ENCODE measurements around the gene HOXA9. TPM values are rescaled to one million over a fixed set of nuclear protein-coding genes. Genes with fewer than 3 reads are reported as not detected.
A peak's percentile ranks its signal among the peaks of the same experiment; 100 is the strongest.

Gene HOXA9
- total RNA-seq, 1 experiment from 2014 or later = 16.7 TPM

DNA sequence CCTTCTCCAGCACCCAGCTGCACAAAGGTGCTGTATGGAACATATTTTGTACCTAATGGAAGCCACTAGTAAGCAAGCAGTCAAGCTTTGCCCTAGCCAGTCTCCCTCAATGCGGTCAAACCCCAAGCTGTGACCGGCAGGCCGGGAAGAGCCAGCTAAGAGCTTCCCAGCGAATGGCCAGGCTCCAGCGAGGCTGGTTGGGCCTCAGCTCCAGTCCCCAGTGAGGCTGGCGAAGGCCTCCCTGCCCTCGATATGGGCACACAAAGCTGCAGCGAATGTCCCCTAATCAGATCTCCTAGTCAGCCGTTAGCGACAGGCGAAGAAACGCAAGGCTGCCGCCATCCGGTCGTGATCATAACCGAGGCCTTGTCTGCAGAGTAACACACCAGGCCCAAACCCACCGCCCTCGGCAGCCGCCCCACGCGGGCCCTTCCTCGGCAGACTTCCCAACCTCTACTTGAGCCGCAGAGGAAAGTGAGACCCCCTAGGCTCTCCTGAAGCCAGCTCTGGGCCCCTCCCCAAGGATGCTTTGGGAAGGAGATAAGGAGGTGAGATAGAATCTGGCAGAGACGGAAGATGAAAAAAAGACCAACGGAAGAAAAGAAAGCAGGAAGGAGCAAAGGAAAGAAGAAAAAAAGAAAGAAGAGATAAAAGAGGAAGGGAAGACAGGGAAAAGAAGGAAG, 3.1 kb upstream of the HOXA9 start:
- Histone ChIP-seq H3K4me3 (ENCODE audit: low read depth, low read length) (no peak overlapping the region), H3K27me3 (replicated peaks; ENCODE audit: control insufficient read depth, insufficient read depth, low read length) (no peaks in the 10 kb centered on the region)

GRCh38 chr7:27167916-27168264, 2.6 kb upstream of the HOXA9 start:
- H3K27me3 ChIP-seq (replicated peaks; ENCODE audit: control insufficient read depth, insufficient read depth, low read length) = no peaks in the 10 kb centered on the region
- Mint-ChIP-seq H3K36me3 (ENCODE audit: insufficient read depth, unreplicated experiment) (peaks cover 21% of the 10 kb centered on the region), H3K27me3 (ENCODE audit: insufficient read depth, unreplicated experiment) (no peaks in the 10 kb centered on the region), H3K9me3 (ENCODE audit: unreplicated experiment) (no peaks in the 10 kb centered on the region), H3K4me3 (ENCODE audit: unreplicated experiment) (no peak overlapping the region), H3K4me1 (ENCODE audit: low read depth, unreplicated experiment) (peaks cover 17% of the 10 kb centered on the region), H3K27ac (ENCODE audit: unreplicated experiment) (no peak overlapping the region)
- H3K4me1 ChIP-seq = peaks cover 9% of the 10 kb centered on the region; the same call in 1 of the 2 replicates
- no peaks in the 10 kb centered on the region for H3K9me3 ChIP-seq
- no peak for DNase-seq
- BruUV-seq (replicated peaks) = no TSS peak
- POLR2A ChIA-PET = no interaction called here
- CTCF ChIA-PET = no interaction called here
- TF ChIP-seq, protein P1, sequence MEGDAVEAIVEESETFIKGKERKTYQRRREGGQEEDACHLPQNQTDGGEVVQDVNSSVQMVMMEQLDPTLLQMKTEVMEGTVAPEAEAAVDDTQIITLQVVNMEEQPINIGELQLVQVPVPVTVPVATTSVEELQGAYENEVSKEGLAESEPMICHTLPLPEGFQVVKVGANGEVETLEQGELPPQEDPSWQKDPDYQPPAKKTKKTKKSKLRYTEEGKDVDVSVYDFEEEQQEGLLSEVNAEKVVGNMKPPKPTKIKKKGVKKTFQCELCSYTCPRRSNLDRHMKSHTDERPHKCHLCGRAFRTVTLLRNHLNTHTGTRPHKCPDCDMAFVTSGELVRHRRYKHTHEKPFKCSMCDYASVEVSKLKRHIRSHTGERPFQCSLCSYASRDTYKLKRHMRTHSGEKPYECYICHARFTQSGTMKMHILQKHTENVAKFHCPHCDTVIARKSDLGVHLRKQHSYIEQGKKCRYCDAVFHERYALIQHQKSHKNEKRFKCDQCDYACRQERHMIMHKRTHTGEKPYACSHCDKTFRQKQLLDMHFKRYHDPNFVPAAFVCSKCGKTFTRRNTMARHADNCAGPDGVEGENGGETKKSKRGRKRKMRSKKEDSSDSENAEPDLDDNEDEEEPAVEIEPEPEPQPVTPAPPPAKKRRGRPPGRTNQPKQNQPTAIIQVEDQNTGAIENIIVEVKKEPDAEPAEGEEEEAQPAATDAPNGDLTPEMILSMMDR (IDR thresholded peaks at IDR 0.05; ENCODE audit: insufficient read depth in 1 of 2, low read depth in 1 of 2, low read length in 1 of 2, severe bottlenecking in 1 of 2, unreplicated experiment in 1 of 2) = no peak
- intact Hi-C loops (cut with micrococcal nuclease; ENCODE audit: unreplicated experiment) = loop anchor here (10.0 kb wide), 1 partner anchor 963 kb away; the partner anchor contains the start of genes CBX3 and HNRNPA2B1
- H3K4me3 ChIP-seq (ENCODE audit: low read depth, low read length) = no peak overlapping the region
- H3K36me3 ChIP-seq (ENCODE audit: control insufficient read depth, insufficient read depth, low read length) = no peaks in the 10 kb centered on the region

More for the DNA sequence above, 3.1 kb upstream of the HOXA9 start:
- TF ChIP-seq, protein P1 (IDR thresholded peaks at IDR 0.05; ENCODE audit: insufficient read depth in 1 of 2, low read depth in 1 of 2, low read length in 1 of 2, severe bottlenecking in 1 of 2, unreplicated experiment in 1 of 2) = no peak
- ChIA-PET CTCF (interaction anchor here (2.8 kb wide), 1 partner anchor 11 kb away, joined by 12 read pairs; no protein-coding TSS in a partner anchor), POLR2A (no interaction called here)
- Mint-ChIP-seq H3K36me3 (ENCODE audit: insufficient read depth, unreplicated experiment) (peaks cover 21% of the 10 kb centered on the region), H3K4me3 (ENCODE audit: unreplicated experiment) (peak overlapping the region; percentile 90), H3K9me3 (ENCODE audit: unreplicated experiment) (no peaks in the 10 kb centered on the region), H3K27me3 (ENCODE audit: insufficient read depth, unreplicated experiment) (no peaks in the 10 kb centered on the region), H3K27ac (ENCODE audit: unreplicated experiment) (no peak overlapping the region), H3K4me1 (ENCODE audit: low read depth, unreplicated experiment) (peaks cover 17% of the 10 kb centered on the region)
- Histone ChIP-seq H3K4me1 (peaks cover 9% of the 10 kb centered on the region; the same call in 1 of the 2 replicates), H3K9me3 (no peaks in the 10 kb centered on the region), H3K36me3 (ENCODE audit: control insufficient read depth, insufficient read depth, low read length) (no peaks in the 10 kb centered on the region)
- intact Hi-C loops (cut with micrococcal nuclease; ENCODE audit: unreplicated experiment) = loop anchor here (10.0 kb wide), 1 partner anchor 964 kb away; the partner anchor contains the start of genes CBX3 and HNRNPA2B1
- no TSS peak for BruUV-seq (replicated peaks)
- DNase-seq = no peak

- Mint-ChIP-seq H3K27me3 (ENCODE audit: insufficient read depth, unreplicated experiment) (no peaks in the 10 kb centered on the region), H3K4me1 (ENCODE audit: low read depth, unreplicated experiment) (peaks cover 12% of the 10 kb centered on the region), H3K36me3 (ENCODE audit: insufficient read depth, unreplicated experiment) (peaks cover 16% of the 10 kb centered on the region), H3K9me3 (ENCODE audit: unreplicated experiment) (no peaks in the 10 kb centered on the region), H3K4me3 (ENCODE audit: unreplicated experiment) (peak overlapping the region; percentile 78), H3K27ac (ENCODE audit: unreplicated experiment) (no peak overlapping the region)
- ChIA-PET CTCF (no interaction called here), POLR2A (no interaction called here)
- no peak for DNase-seq
- Histone ChIP-seq H3K9me3 (no peaks in the 10 kb centered on the region), H3K36me3 (ENCODE audit: control insufficient read depth, insufficient read depth, low read length) (no peaks in the 10 kb centered on the region), H3K27me3 (replicated peaks; ENCODE audit: control insufficient read depth, insufficient read depth, low read length) (no peaks in the 10 kb centered on the region), H3K4me1 (peaks cover 5% of the 10 kb centered on the region; the same call in 1 of the 2 replicates), H3K4me3 (ENCODE audit: low read depth, low read length) (peak overlapping the region; percentile 66)
- intact Hi-C loops (cut with micrococcal nuclease; ENCODE audit: unreplicated experiment) = loop anchor here (10.0 kb wide), 1 partner anchor 962 kb away; the partner anchor contains the start of genes CBX3 and HNRNPA2B1
- BruUV-seq (replicated peaks) = no TSS peak
- TF ChIP-seq, protein P1 (IDR thresholded peaks at IDR 0.05; ENCODE audit: insufficient read depth in 1 of 2, low read depth in 1 of 2, low read length in 1 of 2, severe bottlenecking in 1 of 2, unreplicated experiment in 1 of 2) = no peak
These were observed 1.5 kb upstream of the HOXA9 start for GRCh38 chr7:27166531-27167505.

All from Caco-2 (cell line).